ENCODE measurements around the gene ACE2. TPM values are rescaled to one million over a fixed set of nuclear protein-coding genes. Genes with fewer than 3 reads are reported as not detected.

Gene ACE2
- polyA plus RNA-seq, 3 donors: not detected

- H3K27me3 ChIP-seq (ENCODE audit: control insufficient read depth in 2 of 2, insufficient read depth in 2 of 2, low read length in 2 of 2): peaks cover 0 to 78% of the 10 kb centered on the region in 2 donors
- H3K4me1 ChIP-seq (ENCODE audit: control insufficient read depth in 1 of 2, insufficient read depth in 2 of 2, low read length in 2 of 2): no peaks in the 10 kb centered on the region
- H3K4me3 Mint-ChIP-seq: no peak overlapping the region
- H3K36me3 ChIP-seq (replicated peaks in 1 of 2; ENCODE audit: control insufficient read depth in 1 of 2, insufficient read depth in 2 of 2, low read length in 2 of 2): no peaks in the 10 kb centered on the region
- H3K9me3 Mint-ChIP-seq: peaks cover 0 to 5% (median 0%) of the 10 kb centered on the region in 7 donors
- no peak overlapping the region for H3K4me3 ChIP-seq (replicated peaks in 1 of 3; ENCODE audit: low read depth in 2 of 3, low read length in 3 of 3)
- no peak overlapping the region for H3K27ac ChIP-seq (ENCODE audit: low read depth in 1 of 2, low read length in 2 of 2)
- no peaks in the 10 kb centered on the region for H3K36me3 Mint-ChIP-seq
- no peak overlapping the region for H2AFZ ChIP-seq (ENCODE audit: insufficient read depth, low read depth, low read length, poor library complexity, severe bottlenecking)
- DNase-seq: no peak
- no peak overlapping the region for H3K27ac Mint-ChIP-seq
- H3K9ac ChIP-seq (ENCODE audit: insufficient read depth, low read length, poor library complexity, severe bottlenecking): no peak overlapping the region
- TF ChIP-seq, protein P1, sequence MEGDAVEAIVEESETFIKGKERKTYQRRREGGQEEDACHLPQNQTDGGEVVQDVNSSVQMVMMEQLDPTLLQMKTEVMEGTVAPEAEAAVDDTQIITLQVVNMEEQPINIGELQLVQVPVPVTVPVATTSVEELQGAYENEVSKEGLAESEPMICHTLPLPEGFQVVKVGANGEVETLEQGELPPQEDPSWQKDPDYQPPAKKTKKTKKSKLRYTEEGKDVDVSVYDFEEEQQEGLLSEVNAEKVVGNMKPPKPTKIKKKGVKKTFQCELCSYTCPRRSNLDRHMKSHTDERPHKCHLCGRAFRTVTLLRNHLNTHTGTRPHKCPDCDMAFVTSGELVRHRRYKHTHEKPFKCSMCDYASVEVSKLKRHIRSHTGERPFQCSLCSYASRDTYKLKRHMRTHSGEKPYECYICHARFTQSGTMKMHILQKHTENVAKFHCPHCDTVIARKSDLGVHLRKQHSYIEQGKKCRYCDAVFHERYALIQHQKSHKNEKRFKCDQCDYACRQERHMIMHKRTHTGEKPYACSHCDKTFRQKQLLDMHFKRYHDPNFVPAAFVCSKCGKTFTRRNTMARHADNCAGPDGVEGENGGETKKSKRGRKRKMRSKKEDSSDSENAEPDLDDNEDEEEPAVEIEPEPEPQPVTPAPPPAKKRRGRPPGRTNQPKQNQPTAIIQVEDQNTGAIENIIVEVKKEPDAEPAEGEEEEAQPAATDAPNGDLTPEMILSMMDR (IDR thresholded peaks at IDR 0.05): no peak
- WGBS (ENCODE audit: insufficient coverage): 80% methylated on average over 1 of the region's 2 CpGs
- no peaks in the 10 kb centered on the region for H3K9me3 ChIP-seq (replicated peaks in 1 of 2; ENCODE audit: control insufficient read depth in 1 of 2, insufficient read depth in 1 of 2, low read length in 2 of 2)
- H3K79me2 ChIP-seq (ENCODE audit: insufficient read depth, low read length): no peaks in the 10 kb centered on the region
- peaks cover 0 to 43% (median 5%) of the 10 kb centered on the region in 3 donors for H3K27me3 Mint-ChIP-seq (ENCODE audit: low read depth in 3 of 3)
- intact Hi-C loops (cut with micrococcal nuclease): no loop called here
- H3K4me1 Mint-ChIP-seq: no peaks in the 10 kb centered on the region
- H3K4me2 ChIP-seq (replicated peaks; ENCODE audit: extremely low read depth, low read length, poor library complexity, severe bottlenecking): no peak overlapping the region
- no peaks in the 10 kb centered on the region for H4K20me1 ChIP-seq (ENCODE audit: insufficient read depth, low read length)
Measured at GRCh38 chrX:15594371-15594770, 6.4 kb downstream of the ACE2 start.

- Mint-ChIP-seq H3K27me3 (ENCODE audit: low read depth in 3 of 3) (peaks cover 0 to 32% (median 2%) of the 10 kb centered on the region in 3 donors), H3K9me3 (peaks cover 0 to 5% (median 0%) of the 10 kb centered on the region in 7 donors), H3K4me1 (no peaks in the 10 kb centered on the region), H3K36me3 (no peaks in the 10 kb centered on the region), H3K27ac (no peak overlapping the region), H3K4me3 (no peak overlapping the region)
- Histone ChIP-seq H3K4me1 (ENCODE audit: control insufficient read depth in 1 of 2, insufficient read depth in 2 of 2, low read length in 2 of 2) (no peaks in the 10 kb centered on the region), H3K4me2 (replicated peaks; ENCODE audit: extremely low read depth, low read length, poor library complexity, severe bottlenecking) (no peak overlapping the region), H3K9ac (ENCODE audit: insufficient read depth, low read length, poor library complexity, severe bottlenecking) (no peak overlapping the region), H3K9me3 (replicated peaks in 1 of 2; ENCODE audit: control insufficient read depth in 1 of 2, insufficient read depth in 1 of 2, low read length in 2 of 2) (no peaks in the 10 kb centered on the region), H2AFZ (ENCODE audit: insufficient read depth, low read depth, low read length, poor library complexity, severe bottlenecking) (no peak overlapping the region), H3K4me3 (replicated peaks in 1 of 3; ENCODE audit: low read depth in 2 of 3, low read length in 3 of 3) (no peak overlapping the region), H3K27me3 (ENCODE audit: control insufficient read depth in 2 of 2, insufficient read depth in 2 of 2, low read length in 2 of 2) (peaks cover 0 to 72% of the 10 kb centered on the region in 2 donors), H4K20me1 (ENCODE audit: insufficient read depth, low read length) (no peaks in the 10 kb centered on the region), H3K79me2 (ENCODE audit: insufficient read depth, low read length) (no peaks in the 10 kb centered on the region), H3K27ac (ENCODE audit: low read depth in 1 of 2, low read length in 2 of 2) (no peak overlapping the region), H3K36me3 (replicated peaks in 1 of 2; ENCODE audit: control insufficient read depth in 1 of 2, insufficient read depth in 2 of 2, low read length in 2 of 2) (no peaks in the 10 kb centered on the region)
- no peak for DNase-seq
- 100% methylated on average over 2 of the region's 5 CpGs for WGBS (ENCODE audit: insufficient coverage)
- intact Hi-C loops (cut with micrococcal nuclease): no loop called here
- TF ChIP-seq, protein P1 (IDR thresholded peaks at IDR 0.05): no peak
Measured at GRCh38 chrX:15579778-15580747, 20.7 kb downstream of the ACE2 start.
